Mammary epithelial cell (primary cell): ENCODE data around the gene MRC1.

Source experiments
- EZH2 ChIP-seq: IDR thresholded peaks from 2 replicates; pipeline ENCODE4 v1.6.1; 2012; ENCODE audit warnings: low read length, inconsistent platforms, borderline replicate concordance
- TF ChIP-seq, protein P1 (sequence below), 2 donors: IDR thresholded peaks in 1 of 2; conservative IDR thresholded peaks in 1 of 2; 2 replicates each; pipeline ENCODE4 v1.5.1; 2011 to 2012; ENCODE audit warnings: inconsistent platforms in 2 of 2, low read length in 2 of 2, mild to moderate bottlenecking in 2 of 2, control low read depth in 1 of 2, low read depth in 1 of 2; ENCODE audit not compliant: insufficient read depth in 1 of 2; ENCODE audit errors: extremely low read depth in 1 of 2

- TF ChIP-seq, protein P1, sequence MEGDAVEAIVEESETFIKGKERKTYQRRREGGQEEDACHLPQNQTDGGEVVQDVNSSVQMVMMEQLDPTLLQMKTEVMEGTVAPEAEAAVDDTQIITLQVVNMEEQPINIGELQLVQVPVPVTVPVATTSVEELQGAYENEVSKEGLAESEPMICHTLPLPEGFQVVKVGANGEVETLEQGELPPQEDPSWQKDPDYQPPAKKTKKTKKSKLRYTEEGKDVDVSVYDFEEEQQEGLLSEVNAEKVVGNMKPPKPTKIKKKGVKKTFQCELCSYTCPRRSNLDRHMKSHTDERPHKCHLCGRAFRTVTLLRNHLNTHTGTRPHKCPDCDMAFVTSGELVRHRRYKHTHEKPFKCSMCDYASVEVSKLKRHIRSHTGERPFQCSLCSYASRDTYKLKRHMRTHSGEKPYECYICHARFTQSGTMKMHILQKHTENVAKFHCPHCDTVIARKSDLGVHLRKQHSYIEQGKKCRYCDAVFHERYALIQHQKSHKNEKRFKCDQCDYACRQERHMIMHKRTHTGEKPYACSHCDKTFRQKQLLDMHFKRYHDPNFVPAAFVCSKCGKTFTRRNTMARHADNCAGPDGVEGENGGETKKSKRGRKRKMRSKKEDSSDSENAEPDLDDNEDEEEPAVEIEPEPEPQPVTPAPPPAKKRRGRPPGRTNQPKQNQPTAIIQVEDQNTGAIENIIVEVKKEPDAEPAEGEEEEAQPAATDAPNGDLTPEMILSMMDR (conservative IDR thresholded peaks at IDR 0.05 in 1 of 2, IDR thresholded peaks at IDR 0.05 in 1 of 2; ENCODE audit: extremely low read depth in 1 of 2, insufficient read depth in 1 of 2, low read depth in 1 of 2, low read length in 2 of 2) = no peak
- no peak for TF ChIP-seq EZH2
These were observed 43.5 kb upstream of the MRC1 start for GRCh38 chr10:17765602-17766001.
